ENCODE results near the gene RBBP8. TPM values are rescaled to one million over a fixed set of nuclear protein-coding genes. Genes with fewer than 3 reads are reported as not detected.

Gene RBBP8
- total RNA-seq, 1 donor from 2014 or later: 53.7 TPM

GRCh38 chr18:22974001-22974400 lies 40.9 kb downstream of the RBBP8 start:
- Mint-ChIP-seq H3K36me3 (ENCODE audit: low read depth) (peaks cover 25% of the 10 kb centered on the region), H3K27me3 (ENCODE audit: low read depth) (no peaks in the 10 kb centered on the region), H3K9me3 (no peaks in the 10 kb centered on the region), H3K4me3 (no peak overlapping the region), H3K27ac (ENCODE audit: unreplicated experiment) (no peak overlapping the region), H3K4me1 (peaks cover 22% of the 10 kb centered on the region)
- DNase-seq (ENCODE audit: low read depth, low spot score): no peak
- TF ChIP-seq CTCF (conservative IDR thresholded peaks at IDR 0.05): no peak

- Mint-ChIP-seq H3K27ac (ENCODE audit: unreplicated experiment) (no peak overlapping the region), H3K27me3 (ENCODE audit: low read depth) (no peaks in the 10 kb centered on the region), H3K4me1 (peaks cover 22% of the 10 kb centered on the region), H3K36me3 (ENCODE audit: low read depth) (peaks cover 25% of the 10 kb centered on the region), H3K9me3 (no peaks in the 10 kb centered on the region), H3K4me3 (no peak overlapping the region)
- TF ChIP-seq CTCF (conservative IDR thresholded peaks at IDR 0.05): no peak
- DNase-seq (ENCODE audit: low read depth, low spot score): no peak
Measured at GRCh38 chr18:22974707-22975106, 41.6 kb downstream of the RBBP8 start.

GRCh38 chr18:22975508-22975907 lies 42.4 kb downstream of the RBBP8 start:
- no peak for DNase-seq (ENCODE audit: low read depth, low spot score)
- no peak overlapping the region for H3K27ac Mint-ChIP-seq (ENCODE audit: unreplicated experiment)
- TF ChIP-seq CTCF (conservative IDR thresholded peaks at IDR 0.05): no peak
- H3K27me3 Mint-ChIP-seq (ENCODE audit: low read depth): no peaks in the 10 kb centered on the region
- H3K9me3 Mint-ChIP-seq: no peaks in the 10 kb centered on the region
- no peak overlapping the region for H3K4me3 Mint-ChIP-seq
- peaks cover 27% of the 10 kb centered on the region for H3K36me3 Mint-ChIP-seq (ENCODE audit: low read depth)
- peaks cover 27% of the 10 kb centered on the region for H3K4me1 Mint-ChIP-seq

GRCh38 chr18:22977847-22978701 lies 44.9 kb downstream of the RBBP8 start:
- TF ChIP-seq CTCF (conservative IDR thresholded peaks at IDR 0.05): no peak
- DNase-seq (ENCODE audit: low read depth, low spot score): no peak
- Mint-ChIP-seq H3K36me3 (ENCODE audit: low read depth) (peaks cover 20% of the 10 kb centered on the region), H3K27ac (ENCODE audit: unreplicated experiment) (peak overlapping the region; percentile 81), H3K4me1 (peaks cover 28% of the 10 kb centered on the region), H3K4me3 (no peak overlapping the region), H3K27me3 (ENCODE audit: low read depth) (no peaks in the 10 kb centered on the region), H3K9me3 (no peaks in the 10 kb centered on the region)

- Mint-ChIP-seq H3K36me3 (ENCODE audit: low read depth) (peaks cover 20% of the 10 kb centered on the region), H3K9me3 (no peaks in the 10 kb centered on the region), H3K4me3 (no peak overlapping the region), H3K4me1 (peaks cover 28% of the 10 kb centered on the region), H3K27me3 (ENCODE audit: low read depth) (no peaks in the 10 kb centered on the region), H3K27ac (ENCODE audit: unreplicated experiment) (peak overlapping the region; percentile 4)
- no peak for TF ChIP-seq CTCF (conservative IDR thresholded peaks at IDR 0.05)
- no peak for DNase-seq (ENCODE audit: low read depth, low spot score)
Measured at GRCh38 chr18:22980394-22980793, 47.3 kb downstream of the RBBP8 start.
